ENCODE data around the gene KCNT1. TPM values are rescaled to one million over a fixed set of nuclear protein-coding genes. Genes with fewer than 3 reads are reported as not detected.

The KCNT1 gene
- total RNA-seq, 1 donor from 2014 or later: 0.08 TPM

GRCh38 chr9:135724186-135724787 lies 22.3 kb downstream of the KCNT1 start:
- no peak for DNase-seq (ENCODE audit: low read depth)

GRCh38 chr9:135726138-135726853 lies 24.3 kb downstream of the KCNT1 start:
- DNase-seq (ENCODE audit: low read depth): no peak

- DNase-seq (ENCODE audit: low read depth): no peak
Measured at GRCh38 chr9:135727257-135727875, 25.4 kb downstream of the KCNT1 start.

DNA sequence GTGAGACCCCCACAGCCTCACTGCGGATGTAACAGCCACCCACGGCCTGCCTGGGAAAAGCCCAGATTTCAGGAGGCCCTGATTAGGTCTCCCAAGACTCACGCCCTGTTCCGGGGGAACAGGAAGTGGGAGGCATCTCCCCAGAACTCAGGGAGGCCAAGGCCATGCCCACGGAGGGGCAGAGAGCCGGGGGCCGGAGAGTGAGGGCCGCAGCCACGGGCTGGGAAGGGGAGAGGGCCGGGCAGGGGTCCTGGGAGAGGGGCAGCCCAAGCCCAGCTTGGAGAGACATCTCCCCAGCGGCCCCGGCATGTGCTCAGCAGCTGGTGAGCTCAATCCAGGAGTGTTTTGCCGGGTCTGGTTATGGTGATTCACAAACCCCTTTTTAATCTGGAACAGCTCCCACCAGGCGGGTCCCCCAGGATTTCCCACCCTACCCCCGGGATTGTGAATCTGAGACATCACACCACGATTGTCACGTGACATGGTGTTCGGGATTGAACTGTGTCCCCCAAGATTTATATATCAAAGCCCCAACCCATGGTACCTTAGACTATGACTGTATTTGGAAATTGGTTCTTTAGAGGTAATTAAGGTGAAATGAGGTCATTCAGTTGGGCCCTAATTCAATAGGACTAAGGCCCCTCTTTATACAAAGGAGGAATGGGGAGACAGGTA lies 26.6 kb downstream of the KCNT1 start:
- DNase-seq (ENCODE audit: low read depth): no peak

GRCh38 chr9:135729480-135729879 lies 27.5 kb downstream of the KCNT1 start:
- no peak for DNase-seq (ENCODE audit: low read depth)

DNA sequence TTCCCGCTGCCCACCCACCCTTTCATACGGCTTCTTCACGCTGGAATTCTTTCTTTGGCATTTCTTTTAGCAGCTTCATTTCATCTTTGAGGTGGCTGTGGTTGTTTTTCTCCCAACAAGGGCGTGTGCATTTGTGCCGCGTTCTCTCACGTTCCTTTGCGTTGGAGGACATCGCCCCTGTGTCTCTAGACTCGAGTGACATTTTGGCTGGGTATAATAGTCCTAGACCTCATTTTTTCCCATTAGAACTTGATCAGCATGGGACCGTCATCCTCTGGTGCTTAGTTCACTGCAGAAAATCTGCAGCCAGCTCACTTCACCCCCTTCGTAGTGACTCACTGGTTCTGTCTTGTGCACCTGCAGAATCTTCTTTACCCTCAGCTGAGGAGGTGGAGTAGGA lies 29.5 kb downstream of the KCNT1 start:
- no peak for DNase-seq (ENCODE audit: low read depth)

DNA sequence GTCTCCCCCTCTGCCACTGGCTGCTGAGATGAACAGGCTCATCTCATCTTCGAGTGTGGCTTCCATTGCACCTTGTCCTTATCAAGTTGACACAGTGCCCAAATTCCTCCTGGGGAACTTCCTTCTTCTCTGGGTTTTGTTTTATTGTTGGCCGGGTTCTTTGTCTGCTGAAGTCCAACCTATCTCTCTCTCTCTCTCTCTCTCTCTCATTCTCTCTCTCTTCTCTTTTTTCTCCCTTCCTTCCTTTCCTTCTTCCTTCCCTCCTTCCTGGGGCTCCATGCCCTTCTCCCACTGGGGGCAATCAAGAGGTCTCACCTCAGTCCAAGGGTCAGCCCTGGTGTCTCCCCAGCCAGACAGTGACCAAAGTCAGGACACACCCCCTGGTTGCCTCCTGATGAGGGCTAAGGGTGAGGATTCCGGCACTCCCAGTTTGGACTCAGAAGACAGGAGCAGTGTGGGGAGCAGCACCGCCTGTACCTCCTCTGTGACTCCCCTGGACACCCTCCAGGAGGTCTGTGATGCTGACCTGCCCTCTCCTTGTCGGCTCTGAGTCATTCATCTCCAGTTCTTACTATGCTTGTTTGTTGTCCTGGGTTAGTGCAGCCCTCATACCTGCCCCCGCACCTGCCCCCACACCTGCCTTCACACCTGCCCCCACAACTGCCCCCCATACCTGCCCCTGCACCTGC lies 30.7 kb downstream of the KCNT1 start:
- no peak for DNase-seq (ENCODE audit: low read depth)

DNA sequence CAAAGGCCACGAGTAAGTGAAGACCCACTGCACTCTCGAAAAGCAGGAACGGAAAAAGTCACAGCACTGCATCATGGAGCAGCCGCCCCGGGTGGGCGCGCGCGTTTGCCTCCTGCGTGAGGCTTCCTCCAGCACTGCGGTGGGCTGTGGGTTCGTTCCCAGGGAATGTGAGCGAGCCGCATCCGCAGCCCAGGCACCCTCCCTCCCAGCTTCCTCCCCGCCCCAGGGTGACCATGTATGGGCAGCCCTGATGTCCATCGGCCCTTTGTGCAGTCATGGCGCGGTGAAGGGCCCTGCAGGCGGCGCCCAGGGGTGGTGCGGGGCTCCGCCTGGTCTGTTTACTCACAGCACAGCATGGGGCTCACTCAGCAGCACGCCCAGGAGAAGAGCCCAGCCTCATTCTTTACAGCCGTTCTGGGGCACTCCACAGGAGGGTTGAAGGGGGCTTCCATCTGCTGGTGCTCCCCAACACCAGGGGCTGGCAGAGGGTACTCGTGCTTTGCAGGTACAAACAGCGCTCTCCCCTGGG lies 32.7 kb downstream of the KCNT1 start:
- DNase-seq (ENCODE audit: low read depth): no peak

DNA sequence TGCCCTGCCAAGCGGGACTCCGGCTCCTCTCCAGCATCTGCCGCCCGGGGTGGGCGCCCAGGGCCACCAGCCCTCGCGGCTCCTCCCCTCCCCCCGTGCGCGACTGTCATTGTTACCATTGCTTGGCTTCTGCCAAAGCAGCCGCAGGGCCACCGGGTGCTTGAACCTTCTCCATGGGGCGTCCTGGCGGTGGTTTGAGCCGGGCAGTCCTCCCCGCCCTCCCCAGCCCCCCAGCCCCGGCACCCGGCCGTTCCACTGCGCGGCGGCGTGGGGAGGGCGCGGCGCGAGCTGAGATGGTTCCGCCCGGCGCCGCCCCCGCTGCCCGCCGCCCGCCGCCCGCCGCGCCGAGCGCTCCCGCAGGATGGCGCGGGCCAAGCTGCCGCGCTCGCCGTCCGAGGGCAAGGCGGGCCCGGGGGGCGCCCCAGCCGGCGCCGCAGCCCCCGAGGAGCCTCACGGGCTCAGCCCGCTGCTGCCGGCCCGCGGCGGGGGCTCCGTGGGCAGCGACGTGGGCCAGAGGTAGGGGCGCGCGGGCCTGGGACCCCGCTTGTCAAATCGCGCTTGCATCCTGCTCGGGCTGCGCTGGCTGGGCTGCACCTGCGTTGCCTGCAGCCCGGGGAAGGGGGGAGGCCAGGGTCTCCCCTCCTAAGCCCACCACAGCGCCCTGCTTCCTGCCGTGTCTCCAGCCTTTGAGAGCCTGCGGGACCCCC lies 34.4 kb downstream of the KCNT1 start:
- DNase-seq (ENCODE audit: low read depth): no peak

GRCh38 chr9:135736979-135737839 lies 35.2 kb downstream of the KCNT1 start:
- DNase-seq (ENCODE audit: low read depth): no peak

- DNase-seq (ENCODE audit: low read depth): no peak
Measured at GRCh38 chr9:135737840-135738521, 36.0 kb downstream of the KCNT1 start.

- DNase-seq (ENCODE audit: low read depth): no peak
Measured at GRCh38 chr9:135739271-135740220, 37.6 kb downstream of the KCNT1 start.

DNA sequence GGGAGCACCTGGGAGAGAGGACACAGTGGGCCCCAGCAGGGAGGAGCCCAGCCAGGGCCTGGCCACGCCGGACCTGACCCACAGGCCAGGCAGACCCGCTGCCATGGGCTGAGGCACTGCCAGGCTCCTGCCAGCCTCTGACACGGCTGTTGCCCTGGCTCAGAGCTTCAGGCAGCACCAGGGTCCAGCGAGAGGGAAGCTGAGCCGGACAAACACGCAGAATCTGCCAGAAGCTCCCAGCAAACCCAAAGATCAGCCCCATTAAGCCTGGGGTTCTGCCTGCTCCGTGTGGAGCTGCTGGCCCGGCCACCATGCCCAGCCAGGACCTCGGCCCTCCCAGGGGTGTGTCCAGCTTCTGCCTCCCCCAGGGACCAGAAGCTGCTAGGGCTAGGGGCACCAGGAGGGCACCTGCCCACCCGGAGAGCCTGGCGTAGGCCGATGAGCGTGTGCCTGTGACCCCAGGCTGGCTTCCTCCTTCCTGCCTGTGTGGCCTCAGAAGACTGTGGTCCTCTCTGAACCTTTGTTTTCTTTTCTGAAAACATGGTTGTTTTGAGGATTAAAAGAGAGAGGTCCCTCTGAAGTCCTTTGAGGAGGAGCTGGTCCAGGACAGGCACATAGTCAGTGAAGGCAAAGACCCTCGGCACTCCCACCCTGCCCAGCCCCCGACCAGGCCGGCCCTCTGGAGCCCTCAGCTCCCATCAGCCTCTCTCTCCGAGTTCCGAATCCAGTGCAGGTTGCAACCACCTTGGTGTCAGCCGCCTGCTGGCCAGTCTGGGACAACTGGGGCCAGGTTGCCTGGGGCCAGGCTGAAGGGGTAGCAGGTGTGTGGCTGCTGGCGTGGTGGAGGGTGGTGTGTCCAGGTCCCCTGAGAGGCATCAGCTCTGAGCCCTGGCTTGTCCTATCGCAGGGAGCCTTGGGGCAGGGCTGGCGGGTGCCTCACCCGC lies 39.6 kb downstream of the KCNT1 start:
- DNase-seq (ENCODE audit: low read depth): no peak

GRCh38 chr9:135743021-135743420 lies 41.0 kb downstream of the KCNT1 start:
- DNase-seq (ENCODE audit: low read depth): no peak

DNA sequence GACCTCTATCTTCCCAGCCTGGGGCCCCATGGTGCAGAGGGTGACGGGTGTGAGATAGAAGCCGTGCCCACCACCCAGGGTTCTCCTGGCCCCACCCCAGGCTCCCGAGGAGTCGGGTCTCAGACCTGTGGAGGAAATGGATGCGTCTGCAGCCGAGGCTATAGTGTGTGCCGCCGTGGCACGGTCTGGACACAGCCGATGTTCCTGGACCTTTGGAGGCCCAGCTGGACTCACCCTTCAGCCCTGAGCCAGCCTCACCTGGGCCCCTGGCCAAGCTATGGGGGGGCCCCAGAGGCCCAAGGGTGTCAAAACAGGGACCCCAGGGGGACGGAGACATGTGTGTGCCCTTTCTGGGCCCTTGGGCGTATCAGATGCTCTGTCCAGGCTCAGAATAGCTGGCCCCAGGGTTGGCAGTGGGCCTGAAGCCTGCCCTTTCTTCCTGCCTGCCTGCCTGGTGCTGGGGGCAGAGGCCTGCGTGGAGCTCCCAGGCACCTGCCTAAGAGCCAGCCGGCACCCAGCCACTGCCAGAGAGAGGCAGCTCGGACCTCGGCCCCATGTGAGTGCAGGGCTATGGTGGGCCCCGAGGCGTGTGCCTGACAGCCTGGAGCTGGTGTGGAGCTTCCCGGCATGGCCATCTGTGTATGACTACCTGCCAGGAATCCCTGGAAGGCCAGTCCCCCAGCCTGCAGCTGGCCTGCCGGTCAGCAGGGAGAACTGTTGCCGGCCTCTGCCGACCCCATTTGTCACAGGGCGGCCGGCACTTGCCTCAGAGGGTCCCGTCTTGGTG lies 41.8 kb downstream of the KCNT1 start:
- peak; percentile 28 for DNase-seq (ENCODE audit: low read depth)
